ENCODE results near the gene FBXO31. TPM values are rescaled to one million over a fixed set of nuclear protein-coding genes. Genes with fewer than 3 reads are reported as not detected.

FBXO31 gene
- total and polyA plus RNA-seq, 2 of the 8 experiments (the other 6 are each of a cell fraction or from before 2014, with no cell fraction given) = 8.3 to 21.6 TPM

DNA sequence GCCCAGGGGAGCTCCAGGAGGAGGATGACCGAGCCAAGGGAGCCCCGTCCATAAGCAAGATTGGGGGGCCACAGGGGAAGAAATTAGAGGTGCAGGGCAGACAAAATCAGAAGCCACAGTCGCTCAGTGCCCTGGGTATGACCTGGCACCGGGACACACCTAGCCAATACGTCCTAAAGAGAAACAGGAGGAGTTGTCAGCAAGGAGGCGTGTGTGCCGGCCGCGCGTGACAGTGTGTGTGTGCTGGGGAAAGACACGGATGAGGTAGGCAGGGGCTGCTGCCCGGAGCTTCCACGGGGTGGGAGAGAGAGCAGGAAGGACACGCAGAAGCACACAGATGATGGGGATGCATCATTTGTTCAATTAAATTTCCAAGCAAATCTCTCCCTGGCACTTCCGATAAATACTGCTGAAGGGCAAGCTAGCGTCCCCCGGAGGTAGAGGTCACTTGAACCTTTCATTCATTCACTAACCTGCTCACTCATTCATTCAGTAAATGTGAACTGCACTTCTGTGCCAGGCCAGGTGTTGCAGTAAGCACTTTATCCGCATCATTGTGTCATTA is 104.4 kb downstream of the FBXO31 start (continued):
- TF ChIP-seq HDAC6 (IDR thresholded peaks at IDR 0.05; ENCODE audit: low read depth, low read length) = no peak
- TF ChIP-seq RNF2 (IDR thresholded peaks at IDR 0.05; ENCODE audit: borderline replicate concordance, low read depth, low read length, missing control alignments, poor library complexity, severe bottlenecking) = no peak
- TF ChIP-seq EZH2 (IDR thresholded peaks at IDR 0.05; ENCODE audit: low read depth, low read length, severe bottlenecking) = no peak
- no peak for TF ChIP-seq RFX5 (IDR thresholded peaks at IDR 0.05; ENCODE audit: borderline replicate concordance, low read depth, low read length)

All from H1 (cell line).